K562 (cell line): Measurements from ENCODE around the gene PDGFC. TPM values are rescaled to one million over a fixed set of nuclear protein-coding genes. Genes with fewer than 3 reads are reported as not detected.

ENCODE experiments used
- CTCFL ChIP-seq: IDR thresholded peaks from 2 replicates; pipeline ENCODE4 v1.6.1; 2011; ENCODE audit warnings: borderline replicate concordance, low read depth, mild to moderate bottlenecking, moderate library complexity, low read length; ENCODE audit not compliant: insufficient read depth, poor library complexity, severe bottlenecking
- ZNF318 ChIP-seq, 2 experiments: fragments of 450-650 bp; IDR thresholded peaks; 2 replicates each; pipeline ENCODE4 v1.6.1; 2016; ENCODE audit warnings: mild to moderate bottlenecking in 2 of 2, borderline replicate concordance in 1 of 2, low read depth in 1 of 2, moderate library complexity in 1 of 2
- ZNF408 ChIP-seq: fragments of 250-450 bp; sonication (Bioruptor Pico); IDR thresholded peaks from 2 replicates; pipeline ENCODE4 v1.4.0; 2020; ENCODE audit warnings: low read depth, mild to moderate bottlenecking, moderate library complexity
- polyA plus RNA-seq, 8 experiments: library from polyadenylated mRNA; depleted of rRNA in 4 of 8; stranded (reverse) in 5 of 8; unstranded in 3 of 8; fragments of >200 nt; fragmentation: Nextera tagmentation in 2 of 8; fragmentation: Illumina TruSeq in 1 of 8; extraction: Ambion mirVana in 2 of 8; extraction: Trizol in 1 of 8; gene quantifications; 2 replicates each; pipeline versions ENCODE4 v1.2.1 to v1.2.3, GENCODE V29; 2011 to 2014; ENCODE audit warnings: inconsistent platforms in 1 of 8, missing spikeins in 1 of 8
- total RNA-seq, 7 experiments: library from RNA; depleted of rRNA in 6 of 7; stranded (reverse); fragments of >200 nt in 6 of 7; fragmentation: Illumina TruSeq in 2 of 7; extraction: Trizol in 2 of 7; gene quantifications; 2 replicates each; pipeline versions ENCODE4 v1.2.1 to v1.2.3, GENCODE V29; 2011 to 2021; ENCODE audit warnings: low replicate concordance in 1 of 7
- TF ChIP-seq, protein P1 (sequence below): sonication (generic); formaldehyde crosslinking; IDR thresholded peaks from 2 replicates; pipeline ENCODE4 v1.8.0; 2022; ENCODE audit warnings: missing genetic modification reagents, mild to moderate bottlenecking, borderline replicate concordance
- TF ChIP-seq, protein P2 (sequence below): fragments of 450-650 bp; IDR thresholded peaks from 2 replicates; pipeline ENCODE4 v1.7.0; 2016; ENCODE audit warnings: borderline replicate concordance
- TF ChIP-seq, protein P3 (sequence below): sonication (generic); formaldehyde crosslinking; IDR thresholded peaks from 2 replicates; pipeline ENCODE4 v1.8.0; 2022; ENCODE audit warnings: mild to moderate bottlenecking, missing genetic modification reagents

PDGFC gene
- total and polyA plus RNA-seq, 9 of the 15 experiments (the other 6 are each of a cell fraction or from before 2014, with no cell fraction given): not detected

DNA sequence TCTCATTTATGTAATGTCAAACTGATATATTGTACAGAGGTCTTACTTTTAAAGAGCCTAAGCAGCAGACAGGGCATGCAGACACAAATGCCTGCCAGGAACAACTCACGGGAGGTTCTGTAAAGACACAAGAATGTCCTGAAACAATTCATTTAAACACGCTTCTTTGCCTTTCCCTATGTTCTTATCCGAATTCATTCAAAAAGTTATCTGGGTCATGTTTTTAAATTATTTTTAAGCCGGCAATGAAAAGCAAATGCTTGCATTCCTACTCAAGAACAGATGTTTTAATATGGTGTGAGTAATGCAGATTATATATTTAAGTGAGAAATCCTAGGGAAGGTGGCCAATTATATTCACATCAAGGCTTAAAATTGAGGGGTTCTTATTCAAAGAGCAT is 192.6 kb downstream of the PDGFC start (continued):
- TF ChIP-seq ZNF318 (IDR thresholded peaks at IDR 0.05; ENCODE audit: borderline replicate concordance in 1 of 2, low read depth in 1 of 2): no peak
- TF ChIP-seq, protein P1, sequence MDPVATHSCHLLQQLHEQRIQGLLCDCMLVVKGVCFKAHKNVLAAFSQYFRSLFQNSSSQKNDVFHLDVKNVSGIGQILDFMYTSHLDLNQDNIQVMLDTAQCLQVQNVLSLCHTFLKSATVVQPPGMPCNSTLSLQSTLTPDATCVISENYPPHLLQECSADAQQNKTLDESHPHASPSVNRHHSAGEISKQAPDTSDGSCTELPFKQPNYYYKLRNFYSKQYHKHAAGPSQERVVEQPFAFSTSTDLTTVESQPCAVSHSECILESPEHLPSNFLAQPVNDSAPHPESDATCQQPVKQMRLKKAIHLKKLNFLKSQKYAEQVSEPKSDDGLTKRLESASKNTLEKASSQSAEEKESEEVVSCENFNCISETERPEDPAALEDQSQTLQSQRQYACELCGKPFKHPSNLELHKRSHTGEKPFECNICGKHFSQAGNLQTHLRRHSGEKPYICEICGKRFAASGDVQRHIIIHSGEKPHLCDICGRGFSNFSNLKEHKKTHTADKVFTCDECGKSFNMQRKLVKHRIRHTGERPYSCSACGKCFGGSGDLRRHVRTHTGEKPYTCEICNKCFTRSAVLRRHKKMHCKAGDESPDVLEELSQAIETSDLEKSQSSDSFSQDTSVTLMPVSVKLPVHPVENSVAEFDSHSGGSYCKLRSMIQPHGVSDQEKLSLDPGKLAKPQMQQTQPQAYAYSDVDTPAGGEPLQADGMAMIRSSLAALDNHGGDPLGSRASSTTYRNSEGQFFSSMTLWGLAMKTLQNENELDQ (CRISPR knock-in tag): no peak
- TF ChIP-seq, protein P2, sequence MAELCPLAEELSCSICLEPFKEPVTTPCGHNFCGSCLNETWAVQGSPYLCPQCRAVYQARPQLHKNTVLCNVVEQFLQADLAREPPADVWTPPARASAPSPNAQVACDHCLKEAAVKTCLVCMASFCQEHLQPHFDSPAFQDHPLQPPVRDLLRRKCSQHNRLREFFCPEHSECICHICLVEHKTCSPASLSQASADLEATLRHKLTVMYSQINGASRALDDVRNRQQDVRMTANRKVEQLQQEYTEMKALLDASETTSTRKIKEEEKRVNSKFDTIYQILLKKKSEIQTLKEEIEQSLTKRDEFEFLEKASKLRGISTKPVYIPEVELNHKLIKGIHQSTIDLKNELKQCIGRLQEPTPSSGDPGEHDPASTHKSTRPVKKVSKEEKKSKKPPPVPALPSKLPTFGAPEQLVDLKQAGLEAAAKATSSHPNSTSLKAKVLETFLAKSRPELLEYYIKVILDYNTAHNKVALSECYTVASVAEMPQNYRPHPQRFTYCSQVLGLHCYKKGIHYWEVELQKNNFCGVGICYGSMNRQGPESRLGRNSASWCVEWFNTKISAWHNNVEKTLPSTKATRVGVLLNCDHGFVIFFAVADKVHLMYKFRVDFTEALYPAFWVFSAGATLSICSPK: no peak
- TF ChIP-seq CTCFL: no peak
- no peak for TF ChIP-seq ZNF408 (CRISPR knock-in tag)
- TF ChIP-seq, protein P3, sequence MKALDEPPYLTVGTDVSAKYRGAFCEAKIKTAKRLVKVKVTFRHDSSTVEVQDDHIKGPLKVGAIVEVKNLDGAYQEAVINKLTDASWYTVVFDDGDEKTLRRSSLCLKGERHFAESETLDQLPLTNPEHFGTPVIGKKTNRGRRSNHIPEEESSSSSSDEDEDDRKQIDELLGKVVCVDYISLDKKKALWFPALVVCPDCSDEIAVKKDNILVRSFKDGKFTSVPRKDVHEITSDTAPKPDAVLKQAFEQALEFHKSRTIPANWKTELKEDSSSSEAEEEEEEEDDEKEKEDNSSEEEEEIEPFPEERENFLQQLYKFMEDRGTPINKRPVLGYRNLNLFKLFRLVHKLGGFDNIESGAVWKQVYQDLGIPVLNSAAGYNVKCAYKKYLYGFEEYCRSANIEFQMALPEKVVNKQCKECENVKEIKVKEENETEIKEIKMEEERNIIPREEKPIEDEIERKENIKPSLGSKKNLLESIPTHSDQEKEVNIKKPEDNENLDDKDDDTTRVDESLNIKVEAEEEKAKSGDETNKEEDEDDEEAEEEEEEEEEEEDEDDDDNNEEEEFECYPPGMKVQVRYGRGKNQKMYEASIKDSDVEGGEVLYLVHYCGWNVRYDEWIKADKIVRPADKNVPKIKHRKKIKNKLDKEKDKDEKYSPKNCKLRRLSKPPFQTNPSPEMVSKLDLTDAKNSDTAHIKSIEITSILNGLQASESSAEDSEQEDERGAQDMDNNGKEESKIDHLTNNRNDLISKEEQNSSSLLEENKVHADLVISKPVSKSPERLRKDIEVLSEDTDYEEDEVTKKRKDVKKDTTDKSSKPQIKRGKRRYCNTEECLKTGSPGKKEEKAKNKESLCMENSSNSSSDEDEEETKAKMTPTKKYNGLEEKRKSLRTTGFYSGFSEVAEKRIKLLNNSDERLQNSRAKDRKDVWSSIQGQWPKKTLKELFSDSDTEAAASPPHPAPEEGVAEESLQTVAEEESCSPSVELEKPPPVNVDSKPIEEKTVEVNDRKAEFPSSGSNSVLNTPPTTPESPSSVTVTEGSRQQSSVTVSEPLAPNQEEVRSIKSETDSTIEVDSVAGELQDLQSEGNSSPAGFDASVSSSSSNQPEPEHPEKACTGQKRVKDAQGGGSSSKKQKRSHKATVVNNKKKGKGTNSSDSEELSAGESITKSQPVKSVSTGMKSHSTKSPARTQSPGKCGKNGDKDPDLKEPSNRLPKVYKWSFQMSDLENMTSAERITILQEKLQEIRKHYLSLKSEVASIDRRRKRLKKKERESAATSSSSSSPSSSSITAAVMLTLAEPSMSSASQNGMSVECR (CRISPR knock-in tag): no peak
